Measurements from ENCODE around the gene SH3BGRL2.

SH3BGRL2 gene

GRCh38 chr6:79707621-79708020 is 76.5 kb downstream of the SH3BGRL2 start:
- peaks cover 0 to 13% (median 7%) of the 10 kb centered on the region in 5 donors for H3K4me1 ChIP-seq (ENCODE audit: control insufficient read depth in 5 of 5, insufficient read depth in 5 of 5, low read length in 5 of 5)
- H3K4me3 ChIP-seq (ENCODE audit: low read depth in 1 of 5, low read length in 5 of 5) = no peak overlapping the region
- peaks cover 0 to 2% (median 0%) of the 10 kb centered on the region in 5 donors for H3K36me3 ChIP-seq (ENCODE audit: control insufficient read depth in 5 of 5, insufficient read depth in 5 of 5, low read length in 5 of 5)
- H3K27me3 ChIP-seq (ENCODE audit: control insufficient read depth in 5 of 5, insufficient read depth in 4 of 5, low read length in 5 of 5) = no peaks in the 10 kb centered on the region
- no peak overlapping the region for H3K27ac ChIP-seq (ENCODE audit: low read depth, low read length)
- H3K9ac ChIP-seq (ENCODE audit: low read length in 5 of 5) = no peak overlapping the region
- H3K9me3 ChIP-seq (ENCODE audit: control insufficient read depth in 5 of 5, low read length in 5 of 5) = no peaks in the 10 kb centered on the region

- Histone ChIP-seq H3K9me3 (ENCODE audit: control insufficient read depth in 5 of 5, low read length in 5 of 5) (no peaks in the 10 kb centered on the region), H3K36me3 (ENCODE audit: control insufficient read depth in 5 of 5, insufficient read depth in 5 of 5, low read length in 5 of 5) (no peaks in the 10 kb centered on the region), H3K9ac (ENCODE audit: low read length in 5 of 5) (no peak overlapping the region), H3K27ac (ENCODE audit: low read depth, low read length) (no peak overlapping the region), H3K4me3 (ENCODE audit: low read depth in 1 of 5, low read length in 5 of 5) (no peak overlapping the region), H3K27me3 (ENCODE audit: control insufficient read depth in 5 of 5, insufficient read depth in 4 of 5, low read length in 5 of 5) (no peaks in the 10 kb centered on the region), H3K4me1 (ENCODE audit: control insufficient read depth in 5 of 5, insufficient read depth in 5 of 5, low read length in 5 of 5) (peaks cover 0 to 13% (median 8%) of the 10 kb centered on the region in 5 donors)
Observed at GRCh38 chr6:79708095-79708791, 77.1 kb downstream of the SH3BGRL2 start.

GRCh38 chr6:79710127-79710526 is 79.0 kb downstream of the SH3BGRL2 start:
- Histone ChIP-seq H3K9me3 (ENCODE audit: control insufficient read depth in 5 of 5, low read length in 5 of 5) (no peaks in the 10 kb centered on the region), H3K27me3 (ENCODE audit: control insufficient read depth in 5 of 5, insufficient read depth in 4 of 5, low read length in 5 of 5) (no peaks in the 10 kb centered on the region), H3K27ac (ENCODE audit: low read depth, low read length) (no peak overlapping the region), H3K4me3 (ENCODE audit: low read depth in 1 of 5, low read length in 5 of 5) (no peak overlapping the region), H3K9ac (ENCODE audit: low read length in 5 of 5) (no peak overlapping the region), H3K4me1 (ENCODE audit: control insufficient read depth in 5 of 5, insufficient read depth in 5 of 5, low read length in 5 of 5) (peaks cover 0 to 11% (median 8%) of the 10 kb centered on the region in 5 donors), H3K36me3 (ENCODE audit: control insufficient read depth in 5 of 5, insufficient read depth in 5 of 5, low read length in 5 of 5) (no peaks in the 10 kb centered on the region)

GRCh38 chr6:79711167-79711566 is 80.0 kb downstream of the SH3BGRL2 start:
- Histone ChIP-seq H3K4me1 (ENCODE audit: control insufficient read depth in 5 of 5, insufficient read depth in 5 of 5, low read length in 5 of 5) (peaks cover 0 to 11% (median 8%) of the 10 kb centered on the region in 5 donors), H3K9ac (ENCODE audit: low read length in 5 of 5) (no peak overlapping the region), H3K36me3 (ENCODE audit: control insufficient read depth in 5 of 5, insufficient read depth in 5 of 5, low read length in 5 of 5) (no peaks in the 10 kb centered on the region), H3K4me3 (ENCODE audit: low read depth in 1 of 5, low read length in 5 of 5) (no peak overlapping the region), H3K9me3 (ENCODE audit: control insufficient read depth in 5 of 5, low read length in 5 of 5) (no peaks in the 10 kb centered on the region), H3K27ac (ENCODE audit: low read depth, low read length) (no peak overlapping the region), H3K27me3 (ENCODE audit: control insufficient read depth in 5 of 5, insufficient read depth in 4 of 5, low read length in 5 of 5) (no peaks in the 10 kb centered on the region)

- H3K9ac ChIP-seq (ENCODE audit: low read length in 5 of 5) = no peak overlapping the region
Observed at GRCh38 chr6:79712144-79712543, 81.0 kb downstream of the SH3BGRL2 start.

GRCh38 chr6:79712616-79713135 is 81.5 kb downstream of the SH3BGRL2 start:
- H3K27ac ChIP-seq (ENCODE audit: low read depth, low read length) = no peak overlapping the region

More at GRCh38 chr6:79712144-79712543, 81.0 kb downstream of the SH3BGRL2 start:
- H3K9me3 ChIP-seq (ENCODE audit: control insufficient read depth in 5 of 5, low read length in 5 of 5) = no peaks in the 10 kb centered on the region
- no peaks in the 10 kb centered on the region for H3K36me3 ChIP-seq (ENCODE audit: control insufficient read depth in 5 of 5, insufficient read depth in 5 of 5, low read length in 5 of 5)
- peaks cover 0 to 11% (median 8%) of the 10 kb centered on the region in 5 donors for H3K4me1 ChIP-seq (ENCODE audit: control insufficient read depth in 5 of 5, insufficient read depth in 5 of 5, low read length in 5 of 5)
- H3K27ac ChIP-seq (ENCODE audit: low read depth, low read length) = no peak overlapping the region
- no peak overlapping the region for H3K4me3 ChIP-seq (ENCODE audit: low read depth in 1 of 5, low read length in 5 of 5)
- no peaks in the 10 kb centered on the region for H3K27me3 ChIP-seq (ENCODE audit: control insufficient read depth in 5 of 5, insufficient read depth in 4 of 5, low read length in 5 of 5)

GRCh38 chr6:79713701-79714322 is 82.7 kb downstream of the SH3BGRL2 start:
- no peak overlapping the region for H3K9ac ChIP-seq (ENCODE audit: low read length in 5 of 5)
- H3K36me3 ChIP-seq (ENCODE audit: control insufficient read depth in 5 of 5, insufficient read depth in 5 of 5, low read length in 5 of 5) = no peaks in the 10 kb centered on the region
- H3K4me3 ChIP-seq (ENCODE audit: low read depth in 1 of 5, low read length in 5 of 5) = no peak overlapping the region
- no peak overlapping the region for H3K27ac ChIP-seq (ENCODE audit: low read depth, low read length)
- H3K27me3 ChIP-seq (ENCODE audit: control insufficient read depth in 5 of 5, insufficient read depth in 4 of 5, low read length in 5 of 5) = no peaks in the 10 kb centered on the region
- H3K4me1 ChIP-seq (ENCODE audit: control insufficient read depth in 5 of 5, insufficient read depth in 5 of 5, low read length in 5 of 5) = peaks cover 0 to 12% (median 10%) of the 10 kb centered on the region in 5 donors
- H3K9me3 ChIP-seq (ENCODE audit: control insufficient read depth in 5 of 5, low read length in 5 of 5) = no peaks in the 10 kb centered on the region

More at GRCh38 chr6:79712616-79713135, 81.5 kb downstream of the SH3BGRL2 start:
- Histone ChIP-seq H3K4me3 (ENCODE audit: low read depth in 1 of 5, low read length in 5 of 5) (no peak overlapping the region), H3K36me3 (ENCODE audit: control insufficient read depth in 5 of 5, insufficient read depth in 5 of 5, low read length in 5 of 5) (no peaks in the 10 kb centered on the region), H3K9me3 (ENCODE audit: control insufficient read depth in 5 of 5, low read length in 5 of 5) (no peaks in the 10 kb centered on the region), H3K9ac (ENCODE audit: low read length in 5 of 5) (no peak overlapping the region), H3K4me1 (ENCODE audit: control insufficient read depth in 5 of 5, insufficient read depth in 5 of 5, low read length in 5 of 5) (peaks cover 0 to 11% (median 8%) of the 10 kb centered on the region in 5 donors), H3K27me3 (ENCODE audit: control insufficient read depth in 5 of 5, insufficient read depth in 4 of 5, low read length in 5 of 5) (no peaks in the 10 kb centered on the region)

- no peak overlapping the region for H3K9ac ChIP-seq (ENCODE audit: low read length in 5 of 5)
- no peak overlapping the region for H3K27ac ChIP-seq (ENCODE audit: low read depth, low read length)
- no peak overlapping the region for H3K4me3 ChIP-seq (ENCODE audit: low read depth in 1 of 5, low read length in 5 of 5)
- peaks cover 0 to 13% (median 0%) of the 10 kb centered on the region in 5 donors for H3K4me1 ChIP-seq (ENCODE audit: control insufficient read depth in 5 of 5, insufficient read depth in 5 of 5, low read length in 5 of 5)
- no peaks in the 10 kb centered on the region for H3K27me3 ChIP-seq (ENCODE audit: control insufficient read depth in 5 of 5, insufficient read depth in 4 of 5, low read length in 5 of 5)
- no peaks in the 10 kb centered on the region for H3K36me3 ChIP-seq (ENCODE audit: control insufficient read depth in 5 of 5, insufficient read depth in 5 of 5, low read length in 5 of 5)
- no peaks in the 10 kb centered on the region for H3K9me3 ChIP-seq (ENCODE audit: control insufficient read depth in 5 of 5, low read length in 5 of 5)
Observed at GRCh38 chr6:79717989-79718388, 86.9 kb downstream of the SH3BGRL2 start.

- peak overlapping the region; percentile 1 for H3K27ac ChIP-seq (ENCODE audit: low read depth, low read length)
- H3K4me3 ChIP-seq (ENCODE audit: low read depth in 1 of 5, low read length in 5 of 5) = no peak overlapping the region
- H3K9ac ChIP-seq (ENCODE audit: low read length in 5 of 5) = no peak overlapping the region
- H3K27me3 ChIP-seq (ENCODE audit: control insufficient read depth in 5 of 5, insufficient read depth in 4 of 5, low read length in 5 of 5) = no peaks in the 10 kb centered on the region
- H3K4me1 ChIP-seq (ENCODE audit: control insufficient read depth in 5 of 5, insufficient read depth in 5 of 5, low read length in 5 of 5) = peaks cover 0 to 13% (median 0%) of the 10 kb centered on the region in 5 donors
- H3K9me3 ChIP-seq (ENCODE audit: control insufficient read depth in 5 of 5, low read length in 5 of 5) = no peaks in the 10 kb centered on the region
- H3K36me3 ChIP-seq (ENCODE audit: control insufficient read depth in 5 of 5, insufficient read depth in 5 of 5, low read length in 5 of 5) = no peaks in the 10 kb centered on the region
Observed at GRCh38 chr6:79718509-79719247, 87.5 kb downstream of the SH3BGRL2 start.

Data from subcutaneous abdominal adipose tissue (tissue), 5 donors.